CD4-positive, alpha-beta T cell treated with Interleukin-4 for 4 hours (primary cell): ENCODE results near the gene KDM4F.
A peak's percentile ranks its signal among the peaks of the same experiment; 100 is the strongest.

Experiments used
- DNase-seq: peaks from one replicate; pipeline ENCODE4 v3.0.0-alpha.2; 2020

Gene KDM4F

DNA sequence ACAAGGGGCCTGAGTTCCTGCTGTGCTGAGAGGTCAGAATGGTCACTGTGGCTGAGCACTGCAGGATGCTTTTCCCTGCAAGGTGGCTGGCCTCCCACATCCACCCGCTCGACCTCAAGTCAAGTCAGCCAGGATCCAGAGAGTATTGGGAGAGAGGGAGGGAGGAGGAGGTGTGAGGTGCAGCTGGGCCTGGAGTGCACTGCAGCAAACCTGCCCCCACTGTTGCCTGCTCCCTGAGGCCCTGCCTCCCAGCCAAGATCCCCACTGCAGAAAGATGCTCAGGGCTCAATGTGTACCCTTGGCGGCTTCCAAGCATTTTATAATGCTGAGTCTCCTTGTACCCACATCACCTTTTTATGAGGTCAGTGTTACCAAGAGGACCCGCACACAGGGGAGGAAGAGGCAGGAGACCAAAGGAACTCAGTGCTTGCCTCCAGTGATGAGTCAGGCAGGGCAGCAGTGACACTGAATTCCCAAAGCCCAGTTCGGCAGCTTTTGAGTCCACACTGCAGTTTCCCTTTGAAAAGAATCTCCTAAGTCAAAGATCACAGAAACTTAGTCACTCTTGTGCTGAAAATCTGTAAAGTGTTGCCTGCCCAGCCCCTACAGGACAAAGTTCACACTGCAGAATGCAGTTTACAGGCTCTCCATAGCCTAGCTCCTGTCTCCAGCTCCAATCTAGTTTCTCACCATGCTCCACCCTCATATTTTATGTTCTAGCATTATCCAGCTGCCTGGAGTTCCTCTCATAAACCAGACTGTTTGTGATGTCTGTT is 43.5 kb downstream of the KDM4F start:
- DNase-seq, result peak; percentile 29

DNA sequence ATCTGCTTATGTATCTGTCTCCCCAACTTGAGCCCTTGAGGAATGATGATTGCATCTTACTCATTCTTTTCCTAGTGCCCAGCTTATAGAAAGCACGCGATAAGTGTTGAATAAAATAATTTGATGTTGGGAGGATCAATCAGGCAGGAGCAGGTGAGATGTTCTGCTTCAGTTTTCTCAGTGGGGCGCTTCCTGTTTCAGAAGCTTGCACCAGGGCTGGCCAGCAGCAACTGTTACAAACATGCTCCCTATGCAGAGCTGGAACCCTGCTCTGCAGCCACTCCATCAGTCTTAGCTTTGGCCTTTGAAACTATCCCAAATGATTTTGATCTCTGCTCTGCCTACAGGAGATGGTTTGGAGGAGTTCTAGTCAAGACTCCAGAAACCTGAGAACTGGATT is 44.3 kb downstream of the KDM4F start:
- DNase-seq, result no peak

DNA sequence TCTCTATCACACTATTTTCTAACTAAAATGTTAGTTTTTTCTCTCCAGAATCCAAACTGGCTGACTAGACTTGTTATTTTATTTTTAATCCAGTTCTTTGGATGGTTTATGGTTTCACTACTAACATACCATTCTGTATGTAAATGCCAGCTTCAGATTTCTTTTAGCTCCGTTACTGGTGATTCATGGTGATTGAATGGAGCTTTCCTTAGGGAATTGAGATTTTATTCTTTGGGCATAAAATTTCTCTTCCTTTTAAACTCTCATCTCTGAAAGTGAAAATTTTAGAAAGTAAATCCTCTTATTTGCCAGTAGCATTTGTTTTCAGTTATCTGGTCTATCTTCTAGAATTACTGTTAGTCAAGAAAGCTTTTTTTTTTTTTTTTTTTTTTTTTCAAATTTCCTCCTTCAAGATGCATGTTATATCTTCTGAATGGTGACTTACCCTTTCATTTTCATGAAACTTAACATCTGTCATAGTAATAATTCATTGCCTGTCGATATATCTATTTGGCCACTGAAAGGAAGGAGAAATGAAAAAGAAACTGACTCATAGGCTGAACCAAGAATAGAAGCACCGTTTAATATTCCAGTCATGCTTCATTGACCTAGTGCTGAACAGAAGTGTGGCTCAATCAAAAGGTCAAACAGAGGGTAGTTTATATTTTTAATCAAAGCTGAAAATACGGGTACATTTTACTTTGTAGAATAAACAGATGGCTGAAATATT is 46.8 kb downstream of the KDM4F start:
- DNase-seq, result peak; percentile 32

DNA sequence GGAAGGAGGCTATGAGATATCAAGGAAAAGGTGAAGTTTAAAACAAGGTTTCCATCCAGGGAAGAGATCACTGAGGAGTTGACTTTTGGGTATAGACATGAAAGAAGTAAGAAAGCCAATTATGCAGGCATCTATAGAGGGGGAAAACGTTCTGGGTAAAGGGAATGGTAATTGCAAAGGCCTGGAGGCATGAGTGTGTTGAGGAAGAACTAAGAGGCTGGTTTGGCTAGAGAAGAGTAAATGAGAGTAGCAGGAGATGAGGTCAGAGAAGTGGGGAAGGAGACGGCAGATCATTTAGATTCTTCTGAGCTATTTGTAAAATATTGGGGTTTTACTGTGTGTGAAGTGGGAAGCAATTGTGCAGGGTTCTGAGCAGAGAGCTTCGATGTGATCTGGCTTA is 48.0 kb downstream of the KDM4F start:
- no peak for DNase-seq

DNA sequence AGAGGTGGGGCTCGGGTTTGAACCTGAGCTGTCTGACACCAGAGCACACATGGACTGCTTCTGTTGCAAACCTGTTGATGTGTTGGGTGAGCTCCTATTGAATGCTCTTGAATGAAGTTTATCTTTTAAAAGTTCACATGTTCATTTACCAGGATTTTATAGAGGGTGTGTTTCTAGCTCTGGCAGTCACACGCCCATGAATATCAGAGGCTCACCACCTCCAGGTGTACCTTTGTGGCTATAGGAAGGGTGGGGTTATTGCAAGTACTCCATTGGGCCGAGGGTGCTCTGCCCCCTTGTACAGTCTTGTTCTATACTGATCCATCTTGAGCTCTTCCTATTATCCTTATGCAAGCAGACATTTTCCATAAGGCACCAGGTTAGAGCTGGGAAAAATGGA is 49.6 kb downstream of the KDM4F start:
- DNase-seq, result no peak

DNA sequence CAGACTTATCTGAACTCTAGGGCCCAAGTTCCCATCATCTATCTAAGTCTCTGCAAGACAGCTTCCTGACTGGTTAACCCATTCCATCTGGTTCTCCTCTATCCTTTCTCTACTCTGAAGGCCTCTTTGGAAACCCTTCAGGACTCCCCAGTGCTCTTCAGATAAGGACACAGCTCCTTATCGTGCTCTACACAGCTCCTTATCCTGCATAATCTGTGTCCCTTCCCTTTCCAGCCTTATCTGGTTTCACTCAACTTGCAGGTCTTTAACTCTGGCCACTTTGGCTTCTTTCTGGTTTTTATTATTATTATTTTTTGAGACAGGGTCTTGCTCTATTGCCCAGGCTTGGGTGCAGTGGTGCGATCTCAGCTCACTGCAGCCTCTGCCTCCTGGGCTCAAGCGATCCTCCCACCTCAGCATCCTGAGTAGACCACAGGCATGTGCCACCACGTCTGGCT is 51.0 kb downstream of the KDM4F start:
- DNase-seq, result no peak
